ENCODE measurements around the gene AK1. TPM values are rescaled to one million over a fixed set of nuclear protein-coding genes. Genes with fewer than 3 reads are reported as not detected.

The AK1 gene
- total RNA-seq, 4 donors from 2014 or later, result 24.7 to 110 (median 62.4) TPM

- Histone ChIP-seq H3K9me3 (no peaks in the 10 kb centered on the region), H3K36me3 (no peaks in the 10 kb centered on the region), H3K27me3 (peaks cover 14% of the 10 kb centered on the region), H3K27ac (no peak overlapping the region), H3K4me1 (peaks cover 0 to 31% (median 13%) of the 10 kb centered on the region in 4 donors), H3K4me3 (no peak overlapping the region)
- 58% methylated on average over 7 of the region's 7 CpGs; no CpG with 5 or more reads in 1 of the 2 donors for WGBS, 2 donors (ENCODE audit: low coverage in 1 of 2)
- no peak for TF ChIP-seq POLR2A (IDR thresholded peaks at IDR 0.05)
- in situ Hi-C loops (cut with MboI; ENCODE audit: low pct_ligation_motif_present in 1 of 4, low pct_unique_long_range_greater_than_20kb in 1 of 4, low sequenced_read_pairs in 3 of 4), result no loop called here
- intact Hi-C loops (cut with DNase I; ENCODE audit: low total_unique reads), result no loop called here
- DNase-seq, result no peak
Measured at GRCh38 chr9:127826253-127826913, 51.1 kb downstream of the AK1 start.

- DNase-seq, result peak; percentile 59
- 40% methylated on average over 31 of the region's 42 CpGs; no CpG with 5 or more reads in 1 of the 2 donors for WGBS, 2 donors (ENCODE audit: low coverage in 1 of 2)
- no peaks in the 10 kb centered on the region for H3K36me3 ChIP-seq
- no peak overlapping the region for H3K4me3 ChIP-seq
- in situ Hi-C loops (cut with MboI; ENCODE audit: low pct_ligation_motif_present in 1 of 4, low pct_unique_long_range_greater_than_20kb in 1 of 4, low sequenced_read_pairs in 3 of 4) (no loop called here), intact Hi-C loops (cut with DNase I; ENCODE audit: low total_unique reads) (no loop called here)
- peaks cover 0 to 31% (median 13%) of the 10 kb centered on the region in 4 donors for H3K4me1 ChIP-seq
- TF ChIP-seq, protein P1, sequence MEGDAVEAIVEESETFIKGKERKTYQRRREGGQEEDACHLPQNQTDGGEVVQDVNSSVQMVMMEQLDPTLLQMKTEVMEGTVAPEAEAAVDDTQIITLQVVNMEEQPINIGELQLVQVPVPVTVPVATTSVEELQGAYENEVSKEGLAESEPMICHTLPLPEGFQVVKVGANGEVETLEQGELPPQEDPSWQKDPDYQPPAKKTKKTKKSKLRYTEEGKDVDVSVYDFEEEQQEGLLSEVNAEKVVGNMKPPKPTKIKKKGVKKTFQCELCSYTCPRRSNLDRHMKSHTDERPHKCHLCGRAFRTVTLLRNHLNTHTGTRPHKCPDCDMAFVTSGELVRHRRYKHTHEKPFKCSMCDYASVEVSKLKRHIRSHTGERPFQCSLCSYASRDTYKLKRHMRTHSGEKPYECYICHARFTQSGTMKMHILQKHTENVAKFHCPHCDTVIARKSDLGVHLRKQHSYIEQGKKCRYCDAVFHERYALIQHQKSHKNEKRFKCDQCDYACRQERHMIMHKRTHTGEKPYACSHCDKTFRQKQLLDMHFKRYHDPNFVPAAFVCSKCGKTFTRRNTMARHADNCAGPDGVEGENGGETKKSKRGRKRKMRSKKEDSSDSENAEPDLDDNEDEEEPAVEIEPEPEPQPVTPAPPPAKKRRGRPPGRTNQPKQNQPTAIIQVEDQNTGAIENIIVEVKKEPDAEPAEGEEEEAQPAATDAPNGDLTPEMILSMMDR (IDR thresholded peaks at IDR 0.05), result peak in 4 of 5 experiments; percentile 22 to 53 (median 41)
- no peak for TF ChIP-seq POLR2A (IDR thresholded peaks at IDR 0.05)
- no peak overlapping the region for H3K27ac ChIP-seq
- H3K27me3 ChIP-seq, result peaks cover 14% of the 10 kb centered on the region
- no peaks in the 10 kb centered on the region for H3K9me3 ChIP-seq
Measured at GRCh38 chr9:127825319-127826051, 52.0 kb downstream of the AK1 start.

DNA sequence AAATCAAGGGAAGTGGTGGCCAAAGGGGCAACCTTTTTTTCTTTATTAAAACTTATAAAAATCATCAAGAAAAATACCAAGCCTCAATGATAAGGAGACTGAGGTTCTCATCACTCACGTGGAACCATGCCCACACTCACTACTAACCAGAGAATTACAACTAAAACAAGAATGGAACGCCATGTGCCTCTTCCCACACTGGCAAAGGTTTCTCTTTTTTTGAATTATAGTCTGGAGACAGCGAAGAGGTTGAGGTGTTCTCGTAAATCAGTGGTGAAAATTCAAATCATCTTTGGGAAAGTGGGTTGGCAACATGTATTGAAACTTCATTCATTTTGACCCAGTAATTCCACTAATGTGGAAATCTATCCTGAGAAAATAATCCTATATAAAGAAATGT lies 55.4 kb downstream of the AK1 start:
- DNase-seq, result no peak
- Histone ChIP-seq H3K27ac (no peak overlapping the region), H3K36me3 (no peaks in the 10 kb centered on the region), H3K27me3 (peaks cover 9% of the 10 kb centered on the region), H3K4me3 (no peak overlapping the region), H3K4me1 (peaks cover 0 to 9% (median 1%) of the 10 kb centered on the region in 4 donors), H3K9me3 (no peaks in the 10 kb centered on the region)
- TF ChIP-seq, protein P1 (IDR thresholded peaks at IDR 0.05), result no peak
- TF ChIP-seq POLR2A (IDR thresholded peaks at IDR 0.05), result no peak
- TF ChIP-seq POLR2AphosphoS5 (IDR thresholded peaks at IDR 0.05), result no peak
- TF ChIP-seq EP300 (IDR thresholded peaks at IDR 0.05; ENCODE audit: low read depth), result no peak
- intact Hi-C loops (cut with DNase I; ENCODE audit: low total_unique reads) (no loop called here), in situ Hi-C loops (cut with MboI; ENCODE audit: low pct_ligation_motif_present in 1 of 4, low pct_unique_long_range_greater_than_20kb in 1 of 4, low sequenced_read_pairs in 3 of 4) (no loop called here)
- WGBS, 2 donors (ENCODE audit: low coverage in 1 of 2), result 63 to 83% methylated on average over 4 of the region's 4 CpGs

DNA sequence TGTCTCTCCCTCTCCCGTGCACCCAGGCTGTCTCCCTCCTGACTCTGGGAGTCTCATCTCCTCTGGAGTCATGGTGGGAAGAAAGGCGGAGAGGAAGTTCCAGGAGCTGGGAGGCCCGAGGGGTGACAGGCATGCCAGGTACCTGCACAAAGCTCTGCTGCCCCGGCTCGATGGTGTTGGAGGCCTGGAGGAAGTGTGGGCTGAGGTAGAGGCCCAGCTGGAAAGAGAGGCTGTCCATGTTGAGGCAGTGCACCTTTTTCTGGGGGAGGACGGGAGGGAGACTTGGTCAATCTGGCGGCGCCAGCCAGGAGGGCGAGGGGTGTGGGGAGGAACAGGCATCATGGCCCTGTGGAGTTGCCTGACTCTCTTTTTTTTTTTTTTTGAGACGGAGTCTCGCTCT lies 58.9 kb downstream of the AK1 start:
- Histone ChIP-seq H3K9me3 (no peaks in the 10 kb centered on the region), H3K4me3 (no peak overlapping the region), H3K27me3 (no peaks in the 10 kb centered on the region), H3K36me3 (peaks cover 0 to 7% (median under 1%) of the 10 kb centered on the region in 4 donors), H3K4me1 (no peaks in the 10 kb centered on the region), H3K27ac (no peak overlapping the region)
- in situ Hi-C loops (cut with MboI; ENCODE audit: low pct_ligation_motif_present in 1 of 4, low pct_unique_long_range_greater_than_20kb in 1 of 4, low sequenced_read_pairs in 3 of 4) (no loop called here), intact Hi-C loops (cut with DNase I; ENCODE audit: low total_unique reads) (no loop called here)
- no peak for DNase-seq
- TF ChIP-seq POLR2A (IDR thresholded peaks at IDR 0.05) (no peak), EP300 (IDR thresholded peaks at IDR 0.05; ENCODE audit: low read depth) (no peak), POLR2AphosphoS5 (IDR thresholded peaks at IDR 0.05) (no peak)
- TF ChIP-seq, protein P1 (IDR thresholded peaks at IDR 0.05), result no peak
- whole genome bisulfite sequencing, 2 donors (ENCODE audit: low coverage in 1 of 2), result 87 to 100% methylated on average over 4 to 11 of the region's 11 CpGs
